ENCODE results near the gene TNKS1BP1.

TNKS1BP1 gene

GRCh38 chr11:57347336-57347735 is 22.6 kb upstream of the TNKS1BP1 start:
- no peak overlapping the region for H3K4me3 ChIP-seq (ENCODE audit: low read length)
- no peak for DNase-seq (ENCODE audit: low read depth)
- TF ChIP-seq CTCF (conservative IDR thresholded peaks at IDR 0.05; ENCODE audit: low read depth, low read length) = no peak

GRCh38 chr11:57345555-57346211 is 20.9 kb upstream of the TNKS1BP1 start:
- peak; percentile 69 for TF ChIP-seq CTCF (conservative IDR thresholded peaks at IDR 0.05; ENCODE audit: low read depth, low read length)
- H3K4me3 ChIP-seq (ENCODE audit: low read length) = no peak overlapping the region
- DNase-seq (ENCODE audit: low read depth) = no peak

- no peak for TF ChIP-seq CTCF (conservative IDR thresholded peaks at IDR 0.05; ENCODE audit: low read depth, low read length)
- H3K4me3 ChIP-seq (ENCODE audit: low read length) = no peak overlapping the region
- DNase-seq (ENCODE audit: low read depth) = no peak
Observed at GRCh38 chr11:57344826-57345225, 20.1 kb upstream of the TNKS1BP1 start.

GRCh38 chr11:57343825-57344224 is 19.1 kb upstream of the TNKS1BP1 start:
- TF ChIP-seq CTCF (conservative IDR thresholded peaks at IDR 0.05; ENCODE audit: low read depth, low read length) = no peak
- no peak for DNase-seq (ENCODE audit: low read depth)
- H3K4me3 ChIP-seq (ENCODE audit: low read length) = no peak overlapping the region

- H3K4me3 ChIP-seq (ENCODE audit: low read length) = no peak overlapping the region
- DNase-seq (ENCODE audit: low read depth) = no peak
- no peak for TF ChIP-seq CTCF (conservative IDR thresholded peaks at IDR 0.05; ENCODE audit: low read depth, low read length)
Observed at GRCh38 chr11:57342702-57343101, 17.9 kb upstream of the TNKS1BP1 start.

GRCh38 chr11:57341250-57341808 is 16.6 kb upstream of the TNKS1BP1 start:
- DNase-seq (ENCODE audit: low read depth) = no peak
- TF ChIP-seq CTCF (conservative IDR thresholded peaks at IDR 0.05; ENCODE audit: low read depth, low read length) = no peak
- H3K4me3 ChIP-seq (ENCODE audit: low read length) = no peak overlapping the region

- no peak overlapping the region for H3K4me3 ChIP-seq (ENCODE audit: low read length)
- TF ChIP-seq CTCF (conservative IDR thresholded peaks at IDR 0.05; ENCODE audit: low read depth, low read length) = peak; percentile 28
- DNase-seq (ENCODE audit: low read depth) = no peak
Observed at GRCh38 chr11:57340039-57340615, 15.4 kb upstream of the TNKS1BP1 start.
